Stimulated activated CD4-positive, alpha-beta T cell treated with anti-CD3 and anti-CD28 coated beads, Interleukin-1b, Interleukin-23, amount 100 ng/mL, for 1 hour (primary cell): ENCODE measurements around the gene DEFB123.
"Not testable (repeated sequence)": the region's sequence is repeated elsewhere in the genome, so short reads cannot be mapped to it uniquely, and the experiment has no call there.

ENCODE experiments used
- DNase-seq, 2 donors: peaks; one replicate each; pipeline ENCODE4 v3.0.0-alpha.2; 2020; ENCODE audit warnings: low read depth in 2 of 2

The DEFB123 gene, protein sequence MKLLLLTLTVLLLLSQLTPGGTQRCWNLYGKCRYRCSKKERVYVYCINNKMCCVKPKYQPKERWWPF

GRCh38 chr20:31440012-31440659 lies at the start of gene DEFB123:
Gene DEFB123, plus strand, starts transcription at chr20:31440632. Its CDS starts 67 bp downstream, at chr20:31440699.
- DNase-seq: no peak

- DNase-seq: no peak
These were observed 47.6 kb upstream of the DEFB123 start for GRCh38 chr20:31392836-31393235.

- no peak for DNase-seq
These were observed 45.5 kb upstream of the DEFB123 start for GRCh38 chr20:31394900-31395299.

DNA sequence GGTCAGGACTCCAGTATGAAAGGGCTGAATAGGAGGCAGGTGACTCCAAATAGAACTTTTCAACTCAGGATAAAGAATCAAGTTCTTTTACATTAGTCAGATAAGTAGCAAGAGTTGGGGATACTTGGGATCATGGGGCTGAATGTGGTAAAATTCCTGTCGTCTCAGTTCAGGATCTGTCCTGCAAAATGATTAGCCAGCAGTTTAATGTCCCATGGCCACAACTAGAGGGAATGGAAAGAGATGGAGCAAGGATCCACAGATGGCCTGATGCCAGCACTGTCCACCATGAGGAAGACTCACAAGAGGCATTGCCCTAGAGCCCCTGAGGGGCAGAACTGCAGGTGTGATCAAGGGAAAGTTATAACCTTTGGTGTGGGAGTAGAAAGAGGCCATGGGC lies 36.5 kb upstream of the DEFB123 start:
- no peak for DNase-seq

DNA sequence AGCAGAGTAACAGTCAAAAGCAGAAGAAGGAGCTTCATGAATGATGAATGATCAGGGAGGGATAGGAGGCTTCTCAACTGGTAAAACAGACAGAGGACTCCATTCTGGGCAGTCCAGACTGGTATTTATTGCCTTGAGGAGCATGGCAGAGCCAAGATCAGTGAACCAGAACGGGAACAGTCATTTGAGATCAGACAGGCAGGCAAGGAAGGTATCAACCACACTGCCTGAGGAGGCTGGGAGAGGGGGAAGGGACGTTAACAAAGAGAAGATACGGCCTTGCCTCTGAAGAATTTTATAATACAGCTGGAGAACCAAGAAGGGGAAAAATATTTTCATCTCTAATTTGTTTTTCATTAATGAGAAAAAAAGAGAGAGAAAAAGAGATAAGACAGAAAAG lies 34.3 kb upstream of the DEFB123 start, which contains the start of gene DEFB121:
Gene DEFB121 (minus strand): TSS at position 101 of the 400 bp plus-strand sequence. CDS start 63 bp downstream, at position 38.
- DNase-seq: no peak

DNA sequence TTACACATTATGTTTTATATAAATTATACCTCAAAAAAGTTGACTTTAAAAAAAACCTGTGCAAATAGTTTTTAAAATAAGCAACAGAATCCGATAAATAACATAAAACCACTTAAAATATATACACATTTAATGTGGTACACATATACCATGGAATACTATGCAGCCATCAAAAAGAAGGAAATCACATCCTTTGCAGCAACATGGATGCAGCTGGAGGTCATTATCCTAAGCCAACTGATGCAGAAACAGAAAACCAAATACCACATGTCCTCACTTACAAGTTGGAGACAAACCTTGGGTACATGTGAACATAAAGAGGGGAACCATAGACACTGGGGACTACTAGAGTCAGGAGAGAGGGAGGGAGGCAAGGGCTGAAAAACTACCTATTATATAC lies 30.4 kb upstream of the DEFB123 start:
- no peak for DNase-seq

GRCh38 chr20:31414381-31414780 lies 26.1 kb upstream of the DEFB123 start:
- DNase-seq: no peak

DNA sequence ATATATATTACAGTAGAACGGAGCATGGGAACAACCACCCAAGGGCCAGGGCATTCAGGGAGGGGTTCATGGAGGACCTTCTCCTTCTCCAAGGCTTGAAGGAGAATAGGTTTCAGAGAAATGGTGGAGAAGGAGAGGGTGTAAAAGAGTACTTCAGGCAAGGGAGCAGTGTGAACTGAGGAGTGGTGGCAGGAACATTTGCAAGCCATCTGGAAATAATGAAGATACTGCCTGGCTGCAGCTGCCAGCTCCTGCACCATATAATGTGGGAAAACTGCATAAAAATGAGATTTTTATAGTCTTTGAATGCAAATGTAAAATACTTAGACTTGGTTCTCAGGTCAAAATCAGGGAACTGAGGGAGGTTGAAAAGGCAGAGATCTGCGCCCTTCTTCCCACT lies 24.8 kb upstream of the DEFB123 start:
- no peak for DNase-seq

GRCh38 chr20:31418307-31418706 lies 22.1 kb upstream of the DEFB123 start:
- DNase-seq: no peak

DNA sequence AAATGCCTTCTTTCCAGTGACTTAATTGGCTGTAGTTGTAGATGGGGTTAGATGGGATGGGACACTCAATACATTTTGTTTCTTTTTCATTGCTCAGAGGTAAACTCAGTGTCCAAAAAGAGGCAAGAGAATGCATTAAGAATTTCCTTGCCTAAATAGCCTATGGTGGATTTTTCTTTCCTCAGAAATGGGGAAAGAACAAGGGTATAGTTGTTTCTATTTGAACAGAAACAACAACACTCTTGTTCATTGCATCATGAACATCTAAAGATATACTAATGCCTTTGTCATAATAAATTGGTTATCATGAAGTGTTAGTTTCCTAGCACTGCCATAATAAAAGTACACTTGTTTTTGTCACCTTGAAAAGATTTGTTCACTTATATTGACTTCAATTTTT lies 14.6 kb upstream of the DEFB123 start:
- no peak for DNase-seq

DNA sequence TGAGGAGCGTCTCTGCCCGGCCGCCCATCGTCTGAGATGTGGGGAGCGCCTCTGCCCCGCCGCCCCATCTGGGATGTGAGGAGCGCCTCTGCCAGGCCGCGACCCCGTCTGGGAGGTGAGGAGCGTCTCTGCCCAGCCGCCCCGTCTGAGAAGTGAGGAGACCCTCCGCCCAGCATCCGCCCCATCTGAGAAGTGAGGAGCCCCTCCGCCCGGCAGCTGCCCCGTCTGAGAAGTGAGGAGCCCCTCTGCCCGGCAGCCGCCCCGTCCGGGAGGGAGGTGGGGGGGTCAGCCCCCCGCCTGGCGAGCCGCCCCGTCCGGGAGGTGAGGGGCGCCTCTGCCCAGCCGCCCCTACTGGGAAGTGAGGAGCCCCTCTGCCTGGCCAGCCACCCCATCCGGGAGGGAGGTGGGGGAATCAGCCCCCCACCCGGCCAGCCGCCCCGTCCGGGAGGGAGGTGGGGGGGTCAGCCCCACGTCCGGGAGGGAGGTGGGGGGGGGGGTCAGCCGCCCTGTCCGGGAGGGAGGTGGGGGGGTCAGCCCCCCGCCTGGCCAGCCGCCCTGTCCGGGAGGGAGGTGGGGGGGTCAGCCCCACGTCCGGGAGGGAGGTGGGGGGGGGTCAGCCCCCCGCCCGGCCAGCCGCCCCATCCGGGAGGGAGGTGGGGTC lies 13.4 kb upstream of the DEFB123 start:
- not testable (repeated sequence) for DNase-seq

DNA sequence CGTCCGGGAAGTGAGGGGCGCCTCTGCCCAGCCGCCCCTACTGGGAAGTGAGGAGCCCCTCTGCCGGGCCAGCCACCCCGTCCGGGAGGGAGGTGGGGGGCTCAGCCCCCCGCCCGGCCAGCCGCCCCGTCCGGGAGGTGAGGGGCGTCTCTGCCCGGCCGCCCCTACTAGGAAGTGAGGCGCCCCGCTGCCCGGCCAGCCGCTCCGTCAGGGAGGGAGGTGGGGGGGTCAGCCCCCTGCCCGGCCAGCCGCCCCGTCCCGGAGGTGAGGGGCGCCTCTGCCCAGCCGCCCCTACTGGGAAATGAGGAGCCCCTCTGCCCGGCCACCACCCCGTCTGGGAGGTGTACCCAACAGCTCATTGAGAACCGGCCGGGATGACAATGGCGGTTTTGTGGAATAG lies 12.9 kb upstream of the DEFB123 start:
- DNase-seq: not testable (repeated sequence)

DNA sequence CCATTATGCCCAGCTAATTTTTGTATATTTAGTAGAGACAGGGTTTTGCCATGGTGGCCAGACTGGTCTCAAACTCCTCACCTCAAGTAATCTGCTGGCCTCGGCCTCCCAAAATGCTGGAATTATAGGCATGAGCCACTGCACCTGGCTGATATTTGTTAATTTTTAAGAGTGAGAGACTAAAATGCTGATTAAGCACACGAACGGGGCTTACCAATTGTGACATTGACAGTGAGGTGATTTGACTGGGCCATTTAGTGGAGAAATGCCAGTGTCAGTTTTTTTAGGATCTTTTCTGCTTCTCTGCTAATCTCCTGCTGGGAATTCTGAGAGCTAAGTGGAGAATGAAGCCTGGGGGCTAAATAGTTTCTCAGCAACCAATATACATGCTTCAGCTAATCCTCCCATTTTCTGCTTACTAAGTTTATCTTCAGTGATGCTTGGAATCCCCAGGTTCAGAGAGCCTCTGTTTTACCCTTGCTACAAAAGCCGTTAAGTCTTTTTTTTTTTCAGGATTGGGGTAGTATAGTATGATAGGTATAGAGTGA lies 9.8 kb upstream of the DEFB123 start:
- no peak for DNase-seq

DNA sequence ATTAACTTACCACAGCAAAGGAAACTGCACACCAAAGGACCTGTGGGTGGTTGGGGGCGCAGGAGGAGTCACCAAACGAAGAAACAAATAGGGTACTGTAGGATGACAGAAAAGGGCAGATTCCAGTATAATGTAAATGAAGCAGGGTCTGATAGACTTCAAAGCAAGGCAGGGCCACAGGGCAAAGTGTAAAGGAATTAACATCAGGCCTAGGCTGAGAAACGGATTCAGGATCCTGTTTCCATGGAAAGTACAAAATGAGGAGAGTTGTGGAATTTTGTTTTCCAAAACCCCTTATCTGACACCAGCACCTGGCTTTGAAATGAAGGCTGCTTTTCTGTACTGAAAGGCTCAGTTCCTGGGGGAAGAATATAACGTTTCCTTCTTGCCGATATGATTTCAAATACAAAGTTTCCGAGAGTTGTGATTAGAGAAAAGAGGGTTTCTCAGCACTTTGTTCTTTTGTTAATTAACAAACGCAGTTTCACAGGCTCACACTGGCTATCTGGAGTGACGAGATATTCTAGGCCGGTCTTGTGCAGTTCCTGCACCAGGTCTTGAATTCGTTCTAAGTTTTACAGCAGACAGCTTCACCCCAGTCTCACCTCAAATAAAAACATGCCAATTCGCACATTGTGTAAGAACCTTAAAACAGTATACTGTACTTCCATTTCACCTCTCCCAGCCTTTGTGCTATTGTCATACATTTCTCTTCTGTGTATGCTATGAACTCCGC lies 5.8 kb downstream of the DEFB123 start:
- no peak for DNase-seq

GRCh38 chr20:31449511-31450414 lies 9.3 kb downstream of the DEFB123 start:
- DNase-seq: no peak

- DNase-seq: no peak
These were observed 12.1 kb downstream of the DEFB123 start for GRCh38 chr20:31452575-31452974.

- DNase-seq: no peak
These were observed 13.9 kb downstream of the DEFB123 start for GRCh38 chr20:31454361-31454760.

- not testable (repeated sequence) for DNase-seq
These were observed 30.5 kb downstream of the DEFB123 start for GRCh38 chr20:31470946-31471345.

GRCh38 chr20:31472395-31473330 lies 32.2 kb downstream of the DEFB123 start:
- no peak for DNase-seq
